ENCODE results near the gene TOM1L1.

Gene TOM1L1

DNA sequence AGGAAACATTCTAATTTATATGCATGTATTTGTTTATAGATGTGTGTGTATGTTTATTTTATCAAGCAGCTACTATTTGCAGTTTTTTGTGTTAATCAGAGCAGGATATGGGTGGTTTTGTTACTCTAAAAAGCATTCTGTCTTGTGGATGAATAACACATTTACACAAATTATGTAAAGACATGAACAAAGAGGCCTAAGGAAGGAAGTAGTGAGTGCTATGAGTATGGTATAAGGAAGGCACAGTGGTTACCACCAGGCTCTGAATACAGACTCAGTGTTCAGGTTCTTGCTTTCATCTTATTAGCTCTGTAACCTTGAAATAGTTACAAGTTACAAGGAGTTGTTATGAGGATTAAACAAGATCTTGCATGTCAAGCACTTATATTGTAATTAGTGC, 101.8 kb downstream of the TOM1L1 start:
- DNase-seq, result no peak

DNA sequence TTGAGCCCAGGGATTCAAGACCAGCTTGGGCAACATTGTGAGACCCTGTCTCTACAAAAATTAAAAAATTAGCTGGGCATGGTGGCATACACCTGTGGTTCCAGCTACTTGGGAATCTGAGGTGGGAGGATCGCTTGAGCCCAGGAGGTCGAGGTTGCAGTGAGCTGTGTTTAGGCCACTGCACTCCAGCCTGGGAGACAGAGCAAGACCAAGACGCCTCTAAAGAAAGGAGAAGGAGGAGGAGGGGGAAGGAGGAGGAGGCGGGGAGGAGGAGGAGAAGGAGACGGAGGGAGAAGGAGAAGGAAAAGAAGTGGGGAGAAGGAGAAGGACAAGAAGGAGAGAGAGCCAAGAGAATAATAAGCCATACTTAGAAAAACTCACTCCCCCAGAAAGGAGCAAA, 103.8 kb downstream of the TOM1L1 start:
- DNase-seq, result no peak

DNA sequence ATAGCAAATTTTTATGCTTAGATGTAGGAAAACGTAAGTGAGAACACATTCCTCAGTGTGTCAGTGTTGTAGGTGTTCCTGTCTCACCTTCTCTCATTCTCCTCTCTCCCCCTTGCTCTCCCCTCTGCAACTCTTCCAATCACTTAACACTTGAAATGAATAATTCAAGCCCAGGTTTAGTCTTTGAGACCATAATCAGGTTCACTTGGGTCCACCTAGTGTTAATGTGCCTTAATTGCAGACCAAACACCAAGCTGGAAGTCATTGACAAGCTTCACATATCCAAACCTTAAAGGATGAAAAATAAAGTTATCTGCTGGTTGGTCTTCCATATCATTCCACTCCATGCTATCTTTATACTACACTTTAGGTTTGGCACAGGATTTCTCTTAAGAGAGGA, 104.9 kb downstream of the TOM1L1 start:
- DNase-seq, result no peak
